OCI-LY7 (cell line): ENCODE data around the gene NRG2.

Experiments
- CTCF ChIP-seq: fragments of 200-600 bp; sonication (generic); conservative IDR thresholded peaks from 2 replicates; pipeline ENCODE4 v1.5.1; 2014; ENCODE audit warnings: mild to moderate bottlenecking, antibody characterized with exemption, low read length, moderate library complexity, mixed read lengths
- EZH2phosphoT487 ChIP-seq: fragments of 200-600 bp; sonication (generic); IDR thresholded peaks from 2 replicates; pipeline ENCODE4 v1.6.1; 2018; ENCODE audit warnings: low read depth, borderline replicate concordance, mild to moderate bottlenecking, mixed run types, antibody characterized with exemption, low read length, moderate library complexity, mixed read lengths

GRCh38 chr5:139839232-139839815, 203.8 kb downstream of the NRG2 start:
- TF ChIP-seq CTCF, result no peak
- TF ChIP-seq EZH2phosphoT487, result no peak
